Peyer's patch (tissue), 4 donors: ENCODE data around the gene IZUMO4. TPM values are rescaled to one million over a fixed set of nuclear protein-coding genes. Genes with fewer than 3 reads are reported as not detected.

Source experiments
- DNase-seq, 3 donors: peaks; one replicate each; pipeline ENCODE4 v3.0.0-alpha.2; 2017 to 2019
- H3K27ac ChIP-seq, 4 donors: fragments of 200-600 bp; sonication (generic); one replicate each; pipeline ENCODE4 v1.5.1; 2016 to 2019
- H3K27me3 ChIP-seq, 2 donors: fragments of 200-600 bp; sonication (generic); one replicate each; pipeline ENCODE4 v1.5.1; 2019
- H3K36me3 ChIP-seq, 3 donors: fragments of 200-600 bp; sonication (generic); one replicate each; pipeline ENCODE4 v1.5.1; 2016 to 2019
- H3K4me1 ChIP-seq, 4 donors: fragments of 200-600 bp; sonication (generic); one replicate each; pipeline ENCODE4 v1.5.1; 2016 to 2019
- H3K4me3 ChIP-seq, 4 donors: fragments of 200-600 bp; sonication (generic); 1 replicate in 3 of 4; 2 replicates in 1 of 4; pipeline ENCODE4 v1.5.1; 2016 to 2019; ENCODE audit warnings: mild to moderate bottlenecking in 1 of 4
- H3K9me3 ChIP-seq, 4 donors: fragments of 200-600 bp; sonication (generic); one replicate each; pipeline ENCODE4 v1.5.1; 2016 to 2019; ENCODE audit warnings: mild to moderate bottlenecking in 1 of 4
- POLR2A ChIP-seq, 2 donors: fragments of 450-650 bp; IDR thresholded peaks; one replicate each; pipeline ENCODE4 v1.5.1; 2017; ENCODE audit warnings: antibody characterized with exemption in 2 of 2, mild to moderate bottlenecking in 2 of 2, moderate library complexity in 2 of 2
- total RNA-seq, 4 donors: library from RNA; depleted of rRNA; stranded (reverse); fragments of >200 nt; gene quantifications; one replicate each; pipeline ENCODE4 v1.1.0, GENCODE V29; 2016
- TF ChIP-seq, protein P1 (sequence below), 6 experiments: fragments of 450-650 bp in 4 of 6; fragments of 200-600 bp in 2 of 6; sonication (generic) in 1 of 6; IDR thresholded peaks; one replicate each; pipeline ENCODE4 v1.5.1; 2017 to 2019; ENCODE audit warnings: antibody characterized with exemption in 6 of 6, mild to moderate bottlenecking in 3 of 6, moderate library complexity in 1 of 6

Gene IZUMO4
- total RNA-seq, 4 donors from 2014 or later: 1.3 to 9.9 (median 3.8) TPM

DNA sequence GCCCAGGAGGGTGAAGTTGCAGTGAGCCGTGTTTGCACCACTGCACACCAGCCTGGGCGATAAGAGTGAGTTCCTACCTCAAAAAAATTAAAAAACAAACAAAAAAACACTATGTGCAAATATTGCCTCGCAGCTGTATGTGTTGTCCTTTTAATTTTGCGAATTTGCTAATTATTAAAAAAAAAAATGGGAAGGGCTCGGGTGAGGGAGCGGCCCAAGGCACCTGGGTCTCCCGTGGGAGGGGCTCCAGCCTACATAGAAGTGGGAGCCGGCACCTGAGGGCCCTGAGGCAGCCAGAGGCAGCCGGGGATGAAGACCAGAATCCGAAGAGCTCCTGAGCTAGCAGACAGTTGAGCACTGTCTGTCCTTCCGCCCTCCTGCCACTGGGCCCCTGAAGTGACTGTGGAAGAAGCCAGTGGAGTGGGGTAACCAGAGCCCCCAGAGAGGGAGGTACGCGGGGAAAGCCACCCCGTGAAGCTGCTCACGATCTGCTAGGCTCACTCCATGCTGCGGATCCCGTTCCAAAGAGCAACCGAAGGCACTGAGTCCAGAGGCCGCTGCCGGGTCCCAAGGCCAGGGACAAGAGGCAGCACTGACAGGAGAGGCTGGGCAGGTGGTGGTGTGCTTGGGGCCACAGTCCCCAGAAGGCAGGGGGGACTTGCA, 6.5 kb downstream of the IZUMO4 start:
- H3K4me3 ChIP-seq: no peak overlapping the region
- H3K36me3 ChIP-seq: peaks cover 0 to 78% (median 0%) of the 10 kb centered on the region in 3 donors

DNA sequence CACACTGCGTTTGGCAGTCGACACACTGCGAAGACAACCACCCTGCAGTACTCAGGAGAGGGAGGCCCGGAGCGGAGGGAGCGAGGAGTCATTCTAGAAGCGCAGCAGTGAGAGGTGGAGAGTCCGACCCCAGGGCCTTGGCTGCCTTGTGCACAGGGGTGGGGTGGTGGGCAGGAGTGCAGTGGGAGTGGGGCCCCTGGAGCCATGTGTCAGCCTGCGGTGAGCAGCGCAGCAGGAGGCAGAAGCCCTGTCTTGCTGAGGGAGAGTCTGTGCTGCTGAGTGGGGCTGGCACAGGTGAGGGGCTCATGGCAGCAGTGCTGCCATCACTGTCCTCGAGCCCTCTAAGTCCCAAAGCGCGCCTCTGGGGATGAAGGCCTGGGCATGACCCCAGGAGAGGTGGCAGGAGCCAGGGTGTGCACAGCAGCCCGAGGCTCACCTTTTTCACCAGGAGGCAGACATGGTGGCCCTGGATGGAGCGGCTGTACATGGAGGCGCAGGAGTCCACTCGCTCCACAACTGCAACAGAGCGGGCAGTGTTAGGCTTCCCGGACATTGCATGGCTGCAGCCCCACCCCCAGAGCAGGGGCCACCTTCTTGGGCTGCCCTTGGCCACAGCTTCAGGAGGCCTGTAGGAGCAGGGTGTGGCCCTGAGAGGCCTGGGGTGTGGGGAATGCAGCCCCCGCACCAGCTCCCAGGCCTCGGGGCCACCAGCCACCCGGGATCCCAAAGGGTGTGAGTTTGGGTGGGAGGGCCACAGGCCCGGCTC, 11.7 kb downstream of the IZUMO4 start:
- peaks cover 0 to 4% (median 0%) of the 10 kb centered on the region in 4 donors for H3K4me1 ChIP-seq
- DNase-seq: no peak
- peaks cover 0 to 4% (median 0%) of the 10 kb centered on the region in 4 donors for H3K9me3 ChIP-seq
- H3K27me3 ChIP-seq: no peaks in the 10 kb centered on the region
- no peak for TF ChIP-seq POLR2A (IDR thresholded peaks at IDR 0.05)
- TF ChIP-seq, protein P1, sequence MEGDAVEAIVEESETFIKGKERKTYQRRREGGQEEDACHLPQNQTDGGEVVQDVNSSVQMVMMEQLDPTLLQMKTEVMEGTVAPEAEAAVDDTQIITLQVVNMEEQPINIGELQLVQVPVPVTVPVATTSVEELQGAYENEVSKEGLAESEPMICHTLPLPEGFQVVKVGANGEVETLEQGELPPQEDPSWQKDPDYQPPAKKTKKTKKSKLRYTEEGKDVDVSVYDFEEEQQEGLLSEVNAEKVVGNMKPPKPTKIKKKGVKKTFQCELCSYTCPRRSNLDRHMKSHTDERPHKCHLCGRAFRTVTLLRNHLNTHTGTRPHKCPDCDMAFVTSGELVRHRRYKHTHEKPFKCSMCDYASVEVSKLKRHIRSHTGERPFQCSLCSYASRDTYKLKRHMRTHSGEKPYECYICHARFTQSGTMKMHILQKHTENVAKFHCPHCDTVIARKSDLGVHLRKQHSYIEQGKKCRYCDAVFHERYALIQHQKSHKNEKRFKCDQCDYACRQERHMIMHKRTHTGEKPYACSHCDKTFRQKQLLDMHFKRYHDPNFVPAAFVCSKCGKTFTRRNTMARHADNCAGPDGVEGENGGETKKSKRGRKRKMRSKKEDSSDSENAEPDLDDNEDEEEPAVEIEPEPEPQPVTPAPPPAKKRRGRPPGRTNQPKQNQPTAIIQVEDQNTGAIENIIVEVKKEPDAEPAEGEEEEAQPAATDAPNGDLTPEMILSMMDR (IDR thresholded peaks at IDR 0.05): no peak
- H3K27ac ChIP-seq: no peak overlapping the region
- H3K36me3 ChIP-seq: peaks cover 0 to 89% (median 0%) of the 10 kb centered on the region in 3 donors
- no peak overlapping the region for H3K4me3 ChIP-seq

More for the DNA sequence above, 6.5 kb downstream of the IZUMO4 start:
- no peak for DNase-seq
- H3K4me1 ChIP-seq: no peaks in the 10 kb centered on the region
- H3K9me3 ChIP-seq: peaks cover 0 to 4% (median 0%) of the 10 kb centered on the region in 4 donors
- no peaks in the 10 kb centered on the region for H3K27me3 ChIP-seq
- no peak overlapping the region for H3K27ac ChIP-seq
- TF ChIP-seq, protein P1 (IDR thresholded peaks at IDR 0.05): no peak
- no peak for TF ChIP-seq POLR2A (IDR thresholded peaks at IDR 0.05)

DNA sequence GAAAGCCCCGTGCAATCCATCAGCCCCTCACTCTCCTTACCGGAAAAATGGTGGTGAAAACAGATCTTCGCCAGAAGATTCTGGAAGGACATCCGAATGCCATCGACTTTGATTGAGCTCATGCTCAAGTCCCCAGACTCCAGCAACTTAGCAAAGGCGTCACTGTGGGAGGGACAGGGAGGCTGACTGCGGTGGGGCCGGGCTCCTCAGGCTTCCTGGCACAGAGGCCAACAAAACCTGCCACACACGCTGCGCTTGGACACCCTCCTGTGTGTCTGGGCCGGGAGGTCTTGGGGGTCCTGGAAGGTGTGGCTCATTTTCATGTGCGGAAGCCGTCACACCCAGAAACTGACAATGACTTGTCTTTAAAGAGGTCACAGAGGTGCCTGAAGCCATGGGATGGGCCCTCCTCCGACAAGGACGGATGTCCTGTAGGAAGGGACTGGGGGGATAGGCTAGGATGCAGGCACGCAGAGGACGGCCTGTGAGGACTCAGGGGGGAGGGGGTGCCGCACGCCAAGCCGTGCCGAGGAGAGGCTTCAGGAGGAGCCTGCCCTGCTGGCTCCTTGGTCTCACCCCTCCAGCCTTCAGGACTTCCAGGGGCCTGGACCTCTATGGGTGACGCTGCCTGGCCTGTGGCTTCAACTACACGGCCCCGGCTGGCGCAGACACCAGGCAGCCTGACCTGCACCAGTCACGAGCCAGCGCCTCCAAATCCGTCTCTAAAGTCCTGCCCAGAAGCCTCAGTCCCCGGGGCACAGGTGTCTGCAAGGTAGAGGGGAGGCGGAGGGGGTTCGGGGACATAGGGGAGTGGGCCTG, 12.5 kb downstream of the IZUMO4 start:
- Histone ChIP-seq H3K27me3 (no peaks in the 10 kb centered on the region), H3K27ac (no peak overlapping the region), H3K4me1 (peaks cover 0 to 4% (median 0%) of the 10 kb centered on the region in 4 donors), H3K9me3 (peaks cover 0 to 4% (median 0%) of the 10 kb centered on the region in 4 donors), H3K4me3 (no peak overlapping the region), H3K36me3 (peaks cover 0 to 95% (median 0%) of the 10 kb centered on the region in 3 donors)
- no peak for DNase-seq
- no peak for TF ChIP-seq POLR2A (IDR thresholded peaks at IDR 0.05)
- TF ChIP-seq, protein P1 (IDR thresholded peaks at IDR 0.05): no peak

DNA sequence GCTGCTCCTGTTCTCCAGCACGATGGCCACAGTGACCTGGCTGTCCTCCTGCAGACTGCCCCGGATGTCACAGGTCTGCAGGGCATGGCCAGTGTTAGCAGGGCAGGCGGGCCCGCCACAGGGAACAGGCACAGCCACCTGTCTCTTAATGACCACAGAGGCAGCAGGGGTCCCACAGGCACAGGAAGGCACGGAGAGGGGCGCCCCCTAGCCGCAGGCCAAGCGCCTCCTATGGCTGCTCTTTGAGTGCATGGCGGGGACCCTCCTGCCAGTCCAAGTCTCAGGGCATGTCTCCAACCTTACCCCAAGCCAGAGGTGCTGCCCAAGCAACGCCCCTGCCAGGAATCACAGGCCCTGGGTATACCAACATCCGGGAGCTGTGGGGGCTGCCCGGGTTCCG, 14.1 kb downstream of the IZUMO4 start:
- no peaks in the 10 kb centered on the region for H3K27me3 ChIP-seq
- no peaks in the 10 kb centered on the region for H3K9me3 ChIP-seq
- H3K36me3 ChIP-seq: peaks cover 0 to 100% (median 0%) of the 10 kb centered on the region in 3 donors
- H3K27ac ChIP-seq: no peak overlapping the region
- no peak overlapping the region for H3K4me3 ChIP-seq
- peaks cover 0 to 4% (median 0%) of the 10 kb centered on the region in 4 donors for H3K4me1 ChIP-seq
- no peak for TF ChIP-seq POLR2A (IDR thresholded peaks at IDR 0.05)
- TF ChIP-seq, protein P1 (IDR thresholded peaks at IDR 0.05): no peak
- no peak for DNase-seq

DNA sequence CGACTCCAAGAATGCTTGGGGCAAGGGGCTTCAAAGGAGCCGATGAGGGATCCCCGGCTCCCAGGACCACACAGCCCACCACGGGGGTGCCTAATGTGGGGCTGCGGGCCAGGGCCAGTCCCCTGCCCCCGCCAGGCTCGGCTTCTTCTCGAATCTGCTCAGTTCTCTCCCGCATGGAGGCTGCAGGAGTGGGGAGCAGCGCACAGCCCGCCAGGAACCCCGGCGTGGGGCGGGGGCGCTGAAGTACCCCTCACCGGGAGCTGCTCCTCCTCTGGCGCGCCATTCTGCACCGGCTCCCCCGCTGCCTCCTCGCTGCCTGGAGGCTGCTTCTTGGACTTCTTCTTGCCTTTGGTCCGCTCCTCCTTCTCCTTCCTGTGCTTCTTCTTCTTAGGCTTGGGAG, 14.7 kb downstream of the IZUMO4 start:
- Histone ChIP-seq H3K4me1 (peaks cover 0 to 4% (median 0%) of the 10 kb centered on the region in 4 donors), H3K36me3 (peaks cover 0 to 100% (median 0%) of the 10 kb centered on the region in 3 donors), H3K27ac (no peak overlapping the region), H3K9me3 (no peaks in the 10 kb centered on the region), H3K27me3 (no peaks in the 10 kb centered on the region), H3K4me3 (no peak overlapping the region)
- no peak for DNase-seq
- no peak for TF ChIP-seq POLR2A (IDR thresholded peaks at IDR 0.05)
